Activated CD8-positive, alpha-beta memory T cell treated with anti-CD3 and anti-CD28 coated beads for 1 hour (primary cell): ENCODE results near the gene FAM234A.

ENCODE experiments used
- DNase-seq, 2 donors: peaks; one replicate each; pipeline ENCODE4 v3.0.0-alpha.2; 2020; ENCODE audit warnings: low read depth in 1 of 2; ENCODE audit errors: extremely low read depth in 1 of 2

Gene FAM234A

DNA sequence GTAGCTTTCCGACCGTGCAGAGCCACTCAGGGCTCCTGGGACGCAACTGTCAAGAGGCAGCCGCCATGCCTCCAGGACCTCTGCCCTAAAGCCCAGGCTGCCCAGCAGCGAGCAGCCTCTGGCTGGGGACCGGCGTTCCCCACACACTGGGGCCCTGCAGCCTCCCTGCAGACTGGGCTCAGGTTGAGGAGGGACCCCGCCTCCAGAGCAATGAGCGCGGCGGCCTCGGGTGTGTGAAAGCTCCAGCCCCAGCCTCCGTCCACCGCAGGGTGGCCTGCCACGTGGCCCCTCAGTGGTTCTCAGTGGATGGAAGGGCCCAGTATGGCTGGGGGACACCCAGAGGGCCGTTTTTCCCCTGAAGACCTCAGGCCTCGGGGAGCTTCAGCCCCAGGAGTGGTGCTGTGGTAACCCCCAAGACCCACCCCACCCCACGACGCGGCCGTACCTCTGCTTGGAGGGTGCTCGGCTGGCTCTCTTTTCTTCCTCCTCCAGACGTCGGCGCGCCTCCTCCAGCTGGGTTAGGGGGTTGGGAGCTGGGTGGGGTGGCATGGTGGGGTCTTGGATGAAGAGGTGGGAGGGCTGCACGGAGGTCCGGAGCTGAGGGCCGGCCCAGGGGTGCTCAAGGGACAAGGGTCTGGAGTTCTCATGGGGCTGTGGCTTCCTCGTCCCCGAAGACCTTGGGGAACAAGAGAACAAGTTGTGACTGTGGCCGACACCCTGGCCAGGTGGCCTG is 58.6 kb downstream of the FAM234A start:
- DNase-seq: no peak

- DNase-seq: no peak
Measured at GRCh38 chr16:296276-296675, 61.7 kb downstream of the FAM234A start.

DNA sequence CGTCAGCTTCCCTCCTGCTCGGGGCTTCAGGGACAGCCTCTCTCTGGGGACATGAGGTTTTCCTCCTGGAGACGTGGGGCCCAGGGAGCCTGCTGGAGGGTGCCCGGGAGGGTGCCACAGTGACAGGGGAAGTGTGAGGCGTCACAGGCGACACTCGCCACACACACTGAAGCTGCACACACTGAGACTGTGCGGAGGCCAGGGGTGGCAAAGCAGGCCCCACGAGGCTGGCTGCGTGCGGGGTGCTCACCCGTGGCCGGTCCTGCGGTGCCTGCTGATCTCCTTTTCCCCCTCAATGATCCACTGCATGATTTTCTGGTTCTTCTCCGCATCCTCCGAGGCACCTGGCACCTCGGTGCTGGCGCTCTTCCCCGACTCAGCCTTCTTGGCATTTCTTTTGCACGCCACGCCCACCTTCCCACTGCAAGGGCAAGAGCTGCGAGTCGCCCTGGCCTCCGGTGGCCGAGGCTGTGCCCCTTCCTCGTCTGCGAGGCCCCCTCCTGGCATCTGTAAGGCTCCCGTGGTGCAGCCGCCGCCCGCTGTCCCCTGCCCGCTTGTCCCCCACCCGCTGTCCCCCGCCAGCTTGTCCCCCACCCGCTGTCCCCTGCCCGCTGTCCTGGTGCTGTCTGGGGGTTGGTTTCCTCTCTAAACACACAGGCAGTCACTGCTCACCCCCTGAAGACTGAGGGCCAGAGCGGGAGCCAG is 62.3 kb downstream of the FAM234A start:
- DNase-seq: no peak

DNA sequence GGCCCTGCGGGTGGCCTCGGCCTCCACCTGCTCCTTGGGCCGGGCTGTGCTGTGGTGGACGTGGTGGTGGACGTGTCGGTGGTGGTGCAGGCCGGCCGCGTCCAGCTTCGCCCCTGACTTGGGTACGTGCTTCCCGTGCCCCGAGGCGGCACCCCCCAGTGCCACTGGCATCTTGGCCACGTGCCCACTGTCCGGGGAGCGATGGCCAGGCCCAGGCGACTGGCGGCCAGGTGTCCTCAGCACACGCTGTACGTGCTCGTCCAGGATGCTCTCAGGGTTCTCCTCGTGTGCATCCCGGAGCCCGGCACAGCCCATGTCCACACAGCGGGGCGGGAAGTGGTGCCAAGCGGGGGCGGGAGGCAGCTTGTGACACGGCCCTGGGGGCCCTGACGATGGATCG is 63.2 kb downstream of the FAM234A start:
- DNase-seq: no peak

DNA sequence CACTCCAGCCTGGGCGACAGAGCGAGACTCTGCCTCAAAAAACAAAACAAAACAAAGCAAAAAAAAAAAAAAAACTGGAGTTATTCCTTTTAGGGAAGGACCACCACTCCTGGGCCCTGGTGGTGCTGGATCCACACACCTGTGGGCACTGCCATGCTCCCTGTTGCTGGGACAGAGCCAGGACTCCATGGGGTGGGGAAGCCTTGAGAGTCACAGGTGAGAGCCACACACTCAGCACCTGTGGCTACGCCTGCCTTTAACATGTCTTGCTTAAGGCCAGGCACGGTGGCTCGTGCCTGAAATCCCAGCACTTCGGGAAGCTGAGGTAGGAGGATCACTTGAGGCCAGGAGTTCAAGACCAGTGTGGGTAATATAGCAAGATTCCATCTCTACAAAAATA is 66.6 kb downstream of the FAM234A start:
- DNase-seq: no peak

DNA sequence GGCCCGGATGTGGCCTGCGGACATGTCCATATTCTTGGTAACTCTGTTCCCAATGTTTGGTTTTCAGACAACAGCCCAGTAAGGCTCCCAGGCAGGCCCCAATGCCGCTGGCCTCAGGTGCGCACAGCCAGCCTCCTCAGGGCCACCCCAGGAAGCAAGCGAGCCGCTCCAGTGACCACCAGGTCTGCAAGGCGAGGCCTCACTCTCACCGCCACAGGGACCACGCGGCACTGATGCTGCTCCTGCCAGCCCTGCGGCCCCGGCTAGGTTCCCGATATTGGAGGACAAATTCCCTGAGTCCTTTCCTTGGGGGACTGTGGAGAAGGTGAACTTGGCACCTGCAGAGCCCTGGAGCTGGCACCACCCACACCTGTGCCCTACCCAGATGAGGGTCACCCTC is 67.3 kb downstream of the FAM234A start:
- no peak for DNase-seq

GRCh38 chr16:303760-304505 is 69.3 kb downstream of the FAM234A start:
- no peak for DNase-seq

DNA sequence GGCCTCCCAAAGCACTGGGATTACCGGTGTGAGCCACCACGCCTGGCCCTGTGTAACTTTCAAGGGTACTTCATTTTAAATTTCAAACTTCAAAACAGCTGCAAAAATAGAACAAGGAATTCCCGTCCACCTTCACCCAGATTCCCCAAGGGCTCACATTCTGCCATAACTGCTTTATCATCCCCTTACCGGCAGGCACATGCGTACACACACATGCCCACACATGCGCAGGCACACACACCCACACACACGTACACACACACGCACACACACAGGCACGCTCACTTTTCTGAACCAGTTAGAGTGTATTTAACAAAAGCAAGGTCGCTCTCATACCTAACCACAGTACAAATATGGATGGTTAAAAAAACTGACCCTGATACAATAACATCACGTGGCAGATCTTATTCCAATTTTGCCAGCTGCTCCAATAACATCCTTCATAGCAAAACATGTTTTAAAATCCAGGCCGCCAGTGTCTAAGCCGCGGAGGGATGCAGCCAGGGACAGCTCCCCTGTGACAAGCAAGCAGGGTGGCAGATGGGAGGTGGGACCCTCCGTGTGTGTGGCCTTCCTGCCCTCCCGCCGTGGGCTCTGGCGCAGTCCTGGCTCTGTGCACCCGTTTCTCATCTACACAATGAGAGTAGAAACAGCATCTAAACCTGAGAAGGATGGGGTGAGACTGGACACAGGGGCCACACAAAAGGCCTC is 71.5 kb downstream of the FAM234A start:
- DNase-seq: no peak

- DNase-seq: no peak
Measured at GRCh38 chr16:306911-307370, 72.3 kb downstream of the FAM234A start.

- no peak for DNase-seq
Measured at GRCh38 chr16:307691-308312, 73.2 kb downstream of the FAM234A start.

DNA sequence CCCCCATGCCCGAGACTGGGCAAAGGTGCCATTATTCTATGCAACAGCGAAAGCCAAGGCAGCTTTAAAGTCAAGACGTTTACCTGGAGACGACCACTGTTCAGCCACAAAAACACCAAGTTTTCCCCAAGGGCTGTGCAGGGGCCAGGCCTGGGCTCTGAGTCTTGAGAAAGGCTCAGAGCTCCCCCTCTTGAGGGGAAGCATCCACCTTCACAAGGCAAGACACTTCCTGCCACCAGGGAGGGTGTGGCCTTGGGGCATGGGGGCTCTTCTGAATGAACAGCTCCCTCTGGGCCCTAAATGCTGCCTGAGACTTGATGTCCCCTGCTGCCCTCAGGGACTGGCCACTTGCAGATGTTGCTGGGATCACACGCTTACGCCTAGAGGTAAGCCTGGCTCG is 74.9 kb downstream of the FAM234A start:
- DNase-seq: no peak

- no peak for DNase-seq
Measured at GRCh38 chr16:311725-312124, 77.1 kb downstream of the FAM234A start.

- DNase-seq: no peak
Measured at GRCh38 chr16:314351-314750, 79.7 kb downstream of the FAM234A start.

DNA sequence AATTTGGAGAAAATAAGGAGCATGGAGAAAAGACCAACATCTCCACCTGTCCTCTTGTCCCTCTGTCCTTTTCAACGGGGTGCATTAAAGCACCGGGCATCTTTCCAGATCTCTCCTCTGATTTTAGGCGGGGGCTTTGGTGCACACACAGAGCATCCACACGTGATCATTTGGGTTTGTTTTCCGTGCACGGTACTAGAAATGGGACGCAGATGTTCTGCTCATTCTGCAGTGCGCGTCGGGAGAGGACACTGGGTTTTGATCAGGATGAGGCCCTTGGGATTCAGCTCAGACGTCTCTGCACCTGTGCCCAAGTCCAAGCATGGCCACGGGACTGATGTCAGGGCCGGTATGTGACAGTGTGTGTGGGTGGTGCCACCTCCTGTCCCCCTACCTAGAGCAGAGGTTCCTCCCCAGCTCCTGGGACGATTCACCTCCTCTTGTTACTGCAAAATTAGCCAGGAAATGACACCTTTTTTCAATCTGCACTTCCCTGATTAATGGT is 80.2 kb downstream of the FAM234A start:
- no peak for DNase-seq
